Measurements from ENCODE around the gene SHROOM2.

Gene SHROOM2

GRCh38 chrX:9906919-9907318 lies 120.7 kb downstream of the SHROOM2 start:
- no peak for DNase-seq

- DNase-seq, result no peak
These were observed 121.6 kb downstream of the SHROOM2 start for GRCh38 chrX:9907645-9908387.

DNA sequence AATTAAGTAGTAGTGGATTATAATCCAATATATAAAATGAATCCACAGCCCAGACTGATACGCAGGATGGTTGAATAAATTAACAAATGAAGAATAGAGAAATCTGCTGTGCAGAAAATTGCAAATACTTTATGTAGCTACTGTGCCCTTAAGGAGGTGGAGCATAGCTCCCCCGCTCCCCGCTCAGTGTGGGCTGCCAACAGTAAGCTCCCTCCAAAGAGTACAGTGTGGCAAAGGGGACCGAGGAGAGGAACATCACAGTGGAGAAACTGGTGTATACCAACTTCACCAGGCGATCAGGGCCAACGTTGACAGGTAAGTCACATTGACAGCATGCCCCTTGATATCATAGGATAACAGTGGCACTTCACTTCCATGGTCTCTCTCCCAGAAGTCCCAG lies 123.0 kb downstream of the SHROOM2 start:
- no peak for DNase-seq

DNA sequence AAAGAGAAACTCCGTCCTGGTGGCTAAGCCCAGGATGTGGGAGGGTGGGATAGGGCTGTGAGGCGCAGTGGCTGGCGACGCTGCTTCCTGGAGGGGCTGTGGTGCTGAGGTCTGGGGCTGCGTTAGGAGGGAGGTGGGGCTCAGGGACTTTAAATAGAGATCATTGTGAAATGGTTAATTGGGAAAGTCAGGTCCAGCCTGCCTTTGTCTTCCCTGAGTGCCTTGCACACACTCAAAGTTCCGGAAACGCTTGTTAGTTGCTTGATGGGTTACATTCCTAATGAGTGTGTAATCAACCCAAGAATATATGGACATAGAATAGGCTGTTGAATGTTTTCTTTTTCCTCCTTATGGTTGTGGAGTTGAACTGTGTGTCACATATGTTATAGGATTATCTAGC lies 125.3 kb downstream of the SHROOM2 start:
- no peak for DNase-seq

GRCh38 chrX:9912351-9913145 lies 126.3 kb downstream of the SHROOM2 start:
- DNase-seq, result no peak

DNA sequence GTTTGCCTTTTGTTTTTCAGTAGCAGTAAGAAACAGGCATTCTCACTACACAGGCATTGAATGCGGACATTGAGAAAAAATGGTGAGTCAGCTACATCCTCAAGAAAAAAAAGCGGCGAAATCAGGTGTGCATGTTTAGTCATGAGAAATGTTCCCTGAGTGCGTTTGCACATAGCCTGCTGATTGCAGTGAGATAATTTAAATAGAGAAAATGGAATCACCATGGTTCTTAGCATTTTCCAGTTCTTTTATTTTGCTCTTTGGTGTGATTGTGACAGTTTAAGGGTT lies 126.9 kb downstream of the SHROOM2 start:
- DNase-seq, result no peak

- DNase-seq, result no peak
These were observed 131.6 kb downstream of the SHROOM2 start for GRCh38 chrX:9917861-9918260.

DNA sequence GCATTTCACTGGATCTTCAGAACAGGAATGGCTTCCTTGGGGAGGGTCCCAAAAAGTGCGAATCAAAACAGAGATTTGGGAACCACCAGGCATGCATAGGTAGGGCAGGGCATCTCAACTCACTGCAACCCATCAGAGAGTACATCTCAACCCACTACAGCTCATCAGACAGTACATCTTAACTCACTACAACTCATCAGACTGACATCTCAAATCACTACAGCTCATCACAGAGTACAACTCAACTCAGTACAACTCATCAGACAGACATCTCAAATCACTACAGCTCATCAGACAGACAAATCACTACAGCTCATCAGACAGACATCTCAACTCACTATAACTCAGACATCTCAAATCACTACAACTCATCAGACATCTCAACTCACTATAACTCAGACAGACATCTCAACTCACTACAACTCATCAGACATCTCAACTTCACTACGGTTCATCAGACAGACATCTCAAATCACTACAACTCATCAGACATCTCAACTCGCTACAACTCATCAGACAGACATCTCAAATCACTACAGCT lies 133.5 kb downstream of the SHROOM2 start:
- DNase-seq, result no peak

DNA sequence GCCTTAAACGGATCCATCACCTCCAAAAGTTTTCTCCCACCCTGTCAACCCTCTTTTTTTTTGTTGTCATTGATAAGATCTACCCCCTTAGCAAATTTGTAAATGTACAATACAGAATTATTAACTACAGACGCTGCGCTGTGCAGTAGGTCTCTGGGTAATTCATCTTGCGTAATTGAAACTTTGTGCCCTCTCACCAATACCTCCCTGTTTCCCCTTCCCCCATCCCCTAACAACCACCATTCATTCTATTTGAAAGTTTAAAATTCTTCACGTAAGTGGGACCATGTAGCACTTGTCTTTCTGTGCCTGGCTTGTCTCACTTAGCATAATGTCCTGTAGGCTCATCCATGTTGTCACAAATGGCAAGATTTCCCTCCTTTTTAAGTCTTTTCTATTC lies 135.2 kb downstream of the SHROOM2 start:
- no peak for DNase-seq

GRCh38 chrX:9923357-9923756 lies 137.1 kb downstream of the SHROOM2 start:
- no peak for DNase-seq

- no peak for DNase-seq
These were observed 139.8 kb downstream of the SHROOM2 start for GRCh38 chrX:9926002-9926401.

GRCh38 chrX:9927698-9928482 lies 141.7 kb downstream of the SHROOM2 start:
- no peak for DNase-seq

DNA sequence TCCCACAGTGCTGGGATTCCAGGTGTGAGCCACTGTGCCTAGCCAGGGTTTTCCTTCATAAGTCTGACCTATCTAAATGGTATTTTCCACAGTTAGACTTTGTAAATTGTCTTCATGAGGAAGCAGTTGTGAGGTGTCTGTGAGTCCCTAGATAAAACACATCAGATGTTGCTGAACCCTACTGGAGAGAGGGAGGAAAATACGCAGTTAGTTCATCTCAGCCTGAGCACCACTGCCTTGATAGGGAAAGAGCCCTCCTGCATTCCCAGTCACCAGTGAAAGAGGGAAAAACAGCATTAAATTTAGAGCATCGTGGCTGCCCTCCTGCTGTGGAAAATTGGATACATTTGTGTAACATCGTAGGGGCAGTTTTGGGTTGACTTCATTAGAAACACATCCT lies 149.2 kb downstream of the SHROOM2 start:
- no peak for DNase-seq

DNA sequence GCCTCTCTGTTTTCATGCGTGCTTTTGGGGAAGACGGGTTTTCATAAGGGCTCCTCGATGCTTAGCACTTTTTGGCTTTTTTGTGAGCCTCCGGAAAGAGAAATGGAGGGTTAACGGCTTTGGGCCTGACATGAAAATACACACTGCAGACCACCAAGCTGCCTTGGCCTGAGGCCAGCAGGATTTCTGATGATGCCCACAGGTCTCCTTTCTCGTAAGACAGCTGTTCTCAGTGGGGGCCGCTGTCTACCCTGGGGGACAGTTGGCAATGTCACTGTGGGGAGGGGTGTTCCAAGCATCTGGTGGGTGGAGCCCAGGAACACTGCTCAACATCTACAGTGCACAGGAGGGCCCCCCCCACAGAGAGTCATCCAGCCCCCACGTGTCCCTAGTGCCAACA lies 151.5 kb downstream of the SHROOM2 start:
- DNase-seq, result no peak

- no peak for DNase-seq
These were observed 152.3 kb downstream of the SHROOM2 start for GRCh38 chrX:9938516-9938915.

DNA sequence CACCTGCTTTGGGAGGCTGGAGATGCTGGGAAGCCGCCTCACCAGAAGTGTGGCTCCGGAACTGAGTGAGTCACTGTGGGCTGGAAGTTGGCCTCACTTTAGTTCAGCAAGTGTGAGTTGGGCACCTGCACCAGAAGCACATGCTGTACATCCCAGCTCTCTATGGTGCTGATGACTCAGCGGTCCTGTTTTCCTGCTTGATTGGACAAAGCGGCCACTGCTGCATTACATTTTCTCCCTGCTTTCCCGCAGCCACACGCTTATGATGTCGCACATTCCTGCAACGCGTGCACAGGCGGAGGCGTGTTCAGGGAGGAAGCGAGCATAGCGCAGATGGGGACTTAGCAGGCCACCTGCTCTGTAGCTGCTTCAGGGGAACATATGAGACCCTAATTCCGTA lies 154.2 kb downstream of the SHROOM2 start:
- DNase-seq, result no peak

GRCh38 chrX:9942086-9942485 lies 155.9 kb downstream of the SHROOM2 start:
- DNase-seq, result peak; percentile 76

- DNase-seq, result no peak
These were observed 157.2 kb downstream of the SHROOM2 start for GRCh38 chrX:9943420-9943819.

DNA sequence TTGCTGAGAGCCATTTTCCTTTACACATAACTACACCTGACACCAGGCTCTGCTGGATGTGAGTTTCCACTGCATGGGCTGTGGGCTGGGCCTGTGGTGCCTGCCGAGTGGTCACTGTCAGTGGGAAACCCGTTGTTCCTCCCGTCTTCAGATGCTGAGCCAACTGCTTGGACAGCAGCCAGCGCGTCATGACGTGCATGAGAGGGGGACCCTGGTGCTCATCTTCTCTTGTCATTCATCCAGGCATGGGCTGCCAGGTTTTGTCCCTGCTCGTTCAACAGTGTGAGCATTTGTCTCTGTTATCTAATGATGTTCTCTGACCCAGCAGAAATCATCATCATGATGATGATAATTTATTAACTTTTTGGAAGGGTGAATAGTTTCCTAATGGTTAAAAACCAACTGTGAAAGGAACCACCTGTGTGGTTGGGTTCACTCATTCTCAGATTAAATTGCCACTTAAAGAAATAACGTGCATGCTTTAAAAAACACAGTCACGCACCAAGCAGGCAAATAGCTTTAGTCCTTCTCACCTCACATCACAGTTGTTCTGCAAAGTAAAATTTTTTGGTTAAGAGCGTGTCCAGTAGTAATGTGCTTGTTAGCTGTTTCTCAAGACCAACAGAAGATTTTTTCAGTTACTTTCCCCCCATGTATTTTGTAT lies 161.0 kb downstream of the SHROOM2 start:
- no peak for DNase-seq

- no peak for DNase-seq
These were observed 162.2 kb downstream of the SHROOM2 start for GRCh38 chrX:9948406-9948805.

GRCh38 chrX:9952300-9952699 lies 166.1 kb downstream of the SHROOM2 start:
- DNase-seq, result no peak

- no peak for DNase-seq
These were observed 167.2 kb downstream of the SHROOM2 start for GRCh38 chrX:9953396-9953795.

GRCh38 chrX:9955506-9955905 lies 169.3 kb downstream of the SHROOM2 start:
- DNase-seq, result no peak
